HG02623 (cell line): Measurements from ENCODE around the gene SFTPB.
"Not testable (repeated sequence)": the region's sequence is repeated elsewhere in the genome, so short reads cannot be mapped to it uniquely, and the experiment has no call there.

Experiments
- ATAC-seq: cut with Tn5 transposase; IDR thresholded peaks from one replicate; pipeline ENCODE4 v1.9.1; 2021; ENCODE audit warnings: moderate library complexity; ENCODE audit not compliant: unreplicated experiment

SFTPB gene

DNA sequence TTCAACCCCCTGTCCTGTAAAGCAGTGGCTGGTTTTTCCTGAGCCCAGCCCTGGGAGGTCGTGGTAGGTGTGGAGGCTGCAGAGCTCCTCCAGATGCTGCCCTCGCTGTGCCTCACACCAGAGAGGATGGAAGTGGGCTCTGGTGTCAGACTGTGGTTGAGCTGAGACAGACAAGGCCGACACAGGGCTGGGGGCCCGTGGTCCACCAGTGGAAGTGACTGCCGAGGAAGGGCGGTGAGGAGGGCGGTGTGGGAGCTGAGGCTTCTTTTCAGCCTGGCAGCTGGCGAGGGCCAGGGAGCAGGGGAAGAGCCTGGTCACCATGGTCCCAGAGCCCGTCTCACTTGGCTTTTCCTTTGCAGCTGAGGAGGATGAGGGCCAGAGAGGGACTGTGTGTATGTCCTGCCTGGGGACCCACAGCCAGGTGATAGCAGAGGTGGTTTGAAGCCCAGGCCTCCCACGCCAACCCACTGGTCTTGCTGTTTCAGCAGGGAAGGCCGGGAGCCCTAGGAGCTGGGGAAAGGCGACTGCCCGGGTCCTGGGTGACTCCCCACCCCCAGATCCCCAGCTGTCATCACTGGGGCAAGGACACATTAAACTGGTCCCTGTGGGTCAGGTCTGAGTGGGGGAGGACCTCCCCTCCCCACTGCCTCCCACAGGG, 8.5 kb downstream of the SFTPB start:
- ATAC-seq = no peak

DNA sequence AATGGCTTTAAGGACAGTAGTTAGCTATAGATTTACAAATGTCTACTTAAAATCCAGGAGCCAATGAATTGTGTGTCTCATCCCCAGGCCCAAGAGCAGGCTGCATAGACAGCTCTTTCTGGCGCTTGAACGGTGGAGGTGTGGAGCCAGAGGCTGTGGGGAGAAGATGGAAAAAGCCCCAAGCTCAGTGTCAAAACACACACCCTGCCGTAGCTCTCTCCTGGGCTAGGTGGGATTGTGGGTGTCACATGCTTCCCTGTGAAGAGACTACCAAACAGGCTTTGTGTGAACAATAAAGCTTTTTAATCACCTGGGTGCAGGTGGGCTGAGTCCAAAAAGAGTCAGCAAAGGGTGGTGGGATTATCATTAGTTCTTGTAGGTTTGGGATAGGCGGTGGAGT, 10.6 kb downstream of the SFTPB start:
- not testable (repeated sequence) for ATAC-seq

DNA sequence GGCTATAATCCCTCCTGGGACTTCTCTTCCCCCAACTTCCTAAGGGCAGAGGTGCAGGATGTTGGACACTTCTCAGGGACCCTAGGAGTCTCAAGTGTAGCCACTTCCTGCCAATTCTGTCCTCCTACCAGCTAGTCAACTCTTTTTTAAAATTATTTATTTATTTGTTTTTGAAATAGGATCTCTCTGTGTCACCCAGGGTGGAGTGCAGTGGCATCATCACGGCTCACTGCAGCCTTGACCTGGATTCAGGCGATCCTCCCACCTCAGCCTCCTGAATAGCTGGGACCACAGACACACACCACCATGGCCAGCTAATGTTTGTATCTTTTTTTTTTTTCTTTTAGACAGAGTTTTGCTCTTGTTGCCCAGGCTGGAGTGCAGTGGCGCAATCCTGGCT, 11.5 kb downstream of the SFTPB start:
- no peak for ATAC-seq

DNA sequence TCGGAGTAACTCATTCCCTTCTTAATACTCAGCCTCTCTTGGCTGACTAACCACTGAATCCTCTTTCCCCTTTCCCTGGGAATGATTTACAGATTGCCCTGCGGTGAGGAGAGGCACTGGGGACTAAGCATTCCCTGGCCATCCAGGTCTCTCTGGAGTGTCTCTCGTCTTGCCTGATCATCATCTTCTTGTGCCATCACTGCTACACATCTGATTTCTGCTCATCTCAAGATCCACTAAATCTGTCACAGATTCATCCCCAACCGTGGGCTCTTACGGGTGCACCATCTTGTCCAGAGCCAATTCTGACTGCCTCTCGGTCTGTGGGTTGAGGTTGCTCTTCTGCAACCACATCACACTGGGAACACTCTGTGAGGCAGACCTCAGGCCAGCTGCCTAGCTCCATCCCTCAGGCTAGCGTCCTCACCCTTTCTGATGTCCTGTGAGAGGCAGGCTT, 12.0 kb downstream of the SFTPB start:
- no peak for ATAC-seq

DNA sequence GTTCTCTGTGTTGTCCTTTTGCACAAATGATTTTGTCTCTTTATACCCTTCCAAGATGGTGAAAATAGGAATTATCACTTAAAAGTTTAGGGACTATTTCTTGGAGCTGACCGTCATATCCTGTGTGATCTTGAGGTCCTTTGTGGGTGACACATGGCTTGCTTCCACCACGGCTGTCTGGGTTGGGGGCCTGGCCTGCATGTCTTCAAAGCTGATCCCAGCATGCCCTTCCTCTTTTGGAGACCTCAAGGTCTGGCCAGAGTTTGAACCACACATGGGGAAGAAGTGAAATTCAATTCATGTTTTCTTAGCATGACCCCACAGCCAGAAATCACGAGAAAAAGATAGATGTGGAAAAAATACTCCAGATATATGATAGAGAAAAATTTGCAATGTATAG, 14.0 kb downstream of the SFTPB start:
- ATAC-seq = no peak

DNA sequence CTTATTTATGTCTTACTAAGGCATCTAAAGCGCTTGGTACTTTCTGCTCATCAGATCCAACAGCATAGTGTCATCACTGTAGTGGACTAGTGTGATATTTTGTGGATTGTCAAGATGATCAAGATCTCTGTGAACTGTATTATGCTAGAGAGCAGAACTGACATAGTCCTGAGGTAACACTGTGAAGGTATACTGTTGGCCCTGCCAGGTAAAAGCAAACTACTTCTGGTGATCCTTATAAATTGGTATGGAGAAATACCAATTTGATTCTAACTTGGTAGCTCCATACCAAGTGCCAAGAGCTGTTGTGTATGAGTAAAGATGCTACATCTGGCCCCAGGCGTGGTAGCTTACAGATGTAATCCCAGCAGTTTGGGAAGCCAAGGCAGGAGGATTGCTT, 15.9 kb downstream of the SFTPB start:
- no peak for ATAC-seq

DNA sequence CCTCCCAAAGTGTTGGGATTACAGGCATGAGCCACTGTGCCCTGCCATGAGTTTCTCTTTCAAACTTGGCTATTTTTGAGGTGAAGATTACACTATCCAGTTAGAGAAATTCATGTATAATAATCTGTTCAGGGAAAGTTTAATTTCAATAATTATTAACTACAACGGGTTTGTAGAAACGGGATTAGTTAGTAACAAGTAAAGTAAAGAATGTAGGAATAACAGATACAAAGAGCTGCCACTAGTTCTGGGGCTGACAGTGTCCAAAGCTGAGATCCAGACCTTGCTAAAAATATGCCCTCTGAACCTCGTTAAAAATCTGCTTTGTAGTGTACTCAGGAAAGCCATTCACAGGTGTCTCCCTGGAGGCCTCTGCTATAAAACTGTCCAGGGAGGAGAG, 16.9 kb downstream of the SFTPB start:
- no peak for ATAC-seq

DNA sequence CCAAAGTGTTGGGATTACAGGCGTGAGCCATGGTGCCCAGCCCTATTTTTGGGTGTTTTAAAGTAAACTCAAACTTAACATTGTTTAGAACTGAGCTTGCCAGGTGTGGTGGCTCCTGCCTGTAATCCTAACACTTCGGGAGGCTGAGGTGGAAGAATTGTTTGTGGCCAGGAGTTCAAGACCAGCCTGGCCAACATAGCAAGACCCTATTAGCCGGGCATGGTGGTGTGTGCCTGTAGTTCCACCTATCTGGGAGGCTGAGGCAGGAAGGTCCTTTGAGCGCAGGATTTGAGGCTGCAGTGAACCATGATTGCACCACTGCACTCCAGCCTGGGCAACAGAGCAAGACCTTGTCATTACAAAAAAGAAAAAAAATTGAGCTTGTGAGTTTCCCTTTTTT, 17.5 kb downstream of the SFTPB start:
- no peak for ATAC-seq

DNA sequence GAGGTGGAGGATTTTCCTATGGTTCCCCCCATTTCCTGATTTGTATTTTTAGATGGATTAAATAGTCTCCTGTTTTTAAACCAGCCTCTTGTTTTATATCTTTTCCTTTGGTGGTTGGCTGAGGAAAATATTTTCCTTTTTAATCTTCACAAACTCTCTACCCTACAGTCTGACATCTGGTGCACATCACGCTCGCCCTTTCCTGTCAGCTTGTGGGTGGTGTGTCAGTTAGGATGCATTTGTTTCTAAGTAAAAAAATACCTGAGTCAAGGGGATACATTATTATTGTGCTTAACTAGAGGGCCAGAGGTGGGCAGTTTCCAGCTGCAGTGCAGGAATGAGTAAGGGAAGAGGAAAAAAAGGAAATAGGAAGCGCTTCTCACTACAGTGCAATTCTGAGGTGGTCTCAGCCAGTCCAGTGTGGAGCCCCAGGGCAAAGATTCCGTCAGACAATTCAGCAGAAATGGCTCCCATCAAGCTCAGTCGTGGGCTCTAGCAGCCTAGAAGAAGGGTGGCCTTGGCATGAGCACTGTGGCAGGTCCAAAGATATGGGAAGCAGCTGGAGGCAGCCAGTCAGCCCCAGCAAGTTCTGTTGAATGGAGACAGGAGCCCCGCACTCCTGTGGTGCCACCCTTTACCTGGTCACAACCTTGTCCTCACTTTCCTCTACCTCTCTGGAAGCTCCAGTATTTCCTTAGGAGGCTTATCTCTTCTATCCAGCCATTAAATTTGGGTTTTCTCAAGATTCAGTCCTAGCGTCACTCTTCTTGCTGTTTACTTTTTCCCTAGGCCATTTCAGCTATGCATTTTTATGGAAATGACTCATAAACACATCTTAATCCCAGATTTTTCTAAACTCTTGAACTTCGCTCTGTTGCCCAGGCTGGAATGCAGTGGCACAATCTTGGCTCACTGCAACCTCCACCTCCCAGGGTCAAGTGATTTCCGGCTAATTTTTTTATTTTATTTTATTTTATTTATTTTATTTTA, 18.5 kb downstream of the SFTPB start:
- ATAC-seq = no peak

DNA sequence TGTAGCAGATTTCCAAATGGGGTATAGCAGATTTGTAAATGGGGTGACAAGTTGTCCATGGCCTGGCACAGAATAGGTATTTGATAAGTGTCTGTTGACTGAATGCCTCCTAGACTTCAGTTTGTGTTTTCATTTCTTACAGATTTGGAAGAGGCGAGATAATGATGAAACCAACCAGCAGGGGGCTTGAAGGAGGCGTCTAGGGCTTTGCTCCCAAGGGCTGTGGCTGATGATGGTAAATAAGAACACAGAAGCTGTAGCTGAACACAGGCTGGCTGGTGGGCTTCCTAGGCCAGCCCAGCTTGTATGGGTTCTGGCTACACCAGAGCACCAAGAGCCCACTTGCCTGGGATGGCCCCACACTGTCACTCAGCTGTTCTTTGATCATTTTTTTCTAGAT, 19.4 kb downstream of the SFTPB start:
- ATAC-seq = no peak

DNA sequence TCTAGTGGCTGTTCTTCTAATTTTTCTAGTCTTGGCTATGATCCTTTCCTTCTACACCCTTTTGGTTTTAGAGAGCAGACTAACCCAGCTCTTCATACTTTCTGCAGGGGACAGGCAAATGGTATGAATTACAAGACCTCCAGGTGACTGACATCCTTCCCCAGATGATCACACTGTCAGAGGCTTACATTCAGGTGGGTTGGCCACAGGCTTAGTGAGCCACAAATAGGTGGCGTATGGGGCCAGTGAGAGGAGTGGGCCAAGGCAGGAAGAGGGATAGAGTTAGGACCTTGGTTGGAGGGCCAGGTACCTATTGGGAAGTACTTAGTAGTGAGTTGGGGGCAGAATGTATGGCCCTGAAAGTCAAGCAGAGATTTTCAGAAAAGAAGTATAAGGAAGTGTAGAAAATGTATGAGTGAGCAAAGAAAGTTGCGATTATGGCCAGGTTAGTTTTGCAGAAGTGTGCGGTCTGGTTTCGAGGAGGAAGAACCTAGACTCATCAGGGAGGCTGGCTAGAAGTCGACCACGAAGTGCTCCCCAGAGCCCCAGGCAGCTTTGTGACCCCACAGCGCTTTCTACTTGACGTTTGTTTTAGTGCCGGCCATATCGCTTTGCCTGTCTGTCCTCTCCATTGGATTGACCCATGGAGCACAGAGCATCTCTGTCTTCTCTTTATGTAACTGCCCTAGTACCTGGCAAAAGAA, 20.0 kb downstream of the SFTPB start:
- ATAC-seq = no peak

DNA sequence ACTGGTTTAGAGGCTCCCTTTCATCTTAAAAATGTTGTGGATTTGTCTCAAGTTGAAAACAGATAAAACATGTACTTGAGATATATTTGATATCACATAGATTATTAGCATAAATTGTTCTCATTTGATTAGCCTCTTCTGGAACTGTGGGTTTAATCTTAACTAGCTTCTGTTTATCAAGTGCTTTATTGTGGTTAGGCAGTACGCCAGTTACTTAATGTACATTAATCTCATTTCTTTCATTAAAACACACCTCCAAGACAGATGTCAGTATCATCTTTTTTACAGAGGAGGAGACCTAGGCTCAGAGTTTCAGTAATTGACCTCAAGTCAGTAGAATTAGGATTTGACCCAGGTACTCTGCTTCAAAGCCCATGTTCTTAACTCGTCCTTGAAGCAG, 21.8 kb downstream of the SFTPB start:
- no peak for ATAC-seq

DNA sequence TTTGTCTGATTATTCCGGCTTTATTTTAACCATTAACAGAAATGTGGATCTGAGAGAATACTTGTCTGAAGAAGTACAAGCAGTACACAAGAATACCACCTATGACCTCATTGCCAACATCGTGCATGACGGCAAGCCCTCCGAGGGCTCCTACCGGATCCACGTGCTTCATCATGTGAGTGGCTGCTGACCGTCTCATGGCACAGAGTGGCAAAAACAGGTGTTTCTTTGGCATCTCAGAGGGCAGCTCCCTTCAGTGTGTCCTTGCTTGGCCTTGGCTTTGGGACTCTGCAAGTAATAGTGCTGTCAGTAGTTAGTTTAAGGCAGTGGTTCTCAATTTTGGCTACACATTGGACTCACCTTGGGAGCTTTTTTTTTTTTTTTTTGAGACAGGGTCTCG, 23.1 kb downstream of the SFTPB start:
- ATAC-seq = no peak

DNA sequence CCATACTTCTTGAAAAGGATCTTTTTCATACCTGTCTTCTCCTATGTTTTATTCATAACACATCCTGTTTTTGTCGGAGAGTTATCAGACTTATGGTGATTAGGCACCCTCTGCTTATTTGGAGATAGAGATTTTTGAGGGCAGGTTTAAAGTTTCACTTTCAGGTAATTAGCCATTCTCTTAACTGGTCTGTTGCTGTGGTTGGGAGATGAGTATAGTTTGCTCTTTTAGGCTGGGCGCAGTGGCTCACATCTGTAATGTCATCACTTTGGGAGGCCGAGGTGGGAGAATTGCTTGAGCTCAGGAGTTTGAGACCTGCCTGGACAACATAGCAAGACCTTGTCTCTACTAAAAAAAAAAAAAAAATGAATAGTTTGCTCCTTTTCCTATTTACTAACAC, 25.3 kb downstream of the SFTPB start:
- ATAC-seq = peak; percentile 48

DNA sequence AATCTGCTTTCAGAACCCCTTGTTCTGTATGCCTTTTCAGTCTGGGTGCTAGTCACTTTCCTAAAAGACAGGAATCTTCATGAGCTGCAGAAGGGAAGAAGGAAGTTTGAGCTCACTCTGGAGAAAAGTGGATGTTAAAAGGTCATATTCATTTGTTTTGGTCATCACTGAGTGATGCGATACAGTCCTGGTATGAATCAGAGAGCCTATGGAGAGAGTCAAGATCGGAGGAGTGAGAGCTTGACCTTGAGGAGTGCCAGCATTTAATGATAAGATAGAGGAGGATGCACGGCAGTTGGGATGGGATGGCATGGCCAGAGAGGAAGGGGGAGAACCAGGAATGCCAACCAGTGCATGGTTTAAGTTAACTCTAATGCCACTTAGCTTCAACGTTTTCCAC, 32.4 kb downstream of the SFTPB start:
- ATAC-seq = no peak

DNA sequence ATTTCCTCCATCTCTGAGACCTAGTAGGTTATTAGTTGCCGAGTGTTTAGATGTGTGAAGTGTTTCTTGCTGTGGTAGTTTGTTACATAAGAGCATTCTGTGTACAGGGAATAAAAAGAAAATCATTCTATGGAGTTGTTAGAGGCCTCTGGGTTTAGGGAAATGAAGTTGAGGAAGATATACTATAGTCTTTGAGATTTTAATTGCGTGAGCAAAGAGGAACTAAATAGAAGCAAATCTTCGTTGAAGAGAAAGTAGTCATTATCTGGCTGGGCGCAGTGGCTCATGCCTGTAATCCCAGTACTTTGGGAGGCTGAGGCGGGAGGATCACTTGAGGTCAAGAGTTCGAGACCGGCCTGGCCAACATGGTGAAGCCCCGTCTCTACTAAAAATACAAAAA, 33.0 kb downstream of the SFTPB start:
- ATAC-seq = no peak

DNA sequence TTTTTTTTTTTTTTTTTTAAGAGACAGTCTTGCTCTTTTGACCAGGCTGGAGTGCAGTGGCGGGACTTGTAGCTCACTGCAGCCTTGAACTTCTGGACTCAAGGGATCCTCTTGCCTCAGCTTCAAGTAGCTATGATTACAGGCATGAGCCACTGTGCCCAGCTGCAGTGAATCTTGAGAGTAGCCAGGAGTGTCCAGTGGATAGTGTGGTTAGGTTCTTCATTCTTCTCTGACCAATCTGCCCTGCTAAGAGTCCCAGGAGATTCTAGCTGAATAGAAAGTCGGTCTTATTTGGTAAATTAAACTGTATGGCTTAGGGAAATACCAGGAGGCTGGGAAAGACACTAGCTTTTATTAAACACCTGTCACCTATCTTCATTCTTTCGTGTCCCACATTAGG, 36.7 kb downstream of the SFTPB start:
- no peak for ATAC-seq

DNA sequence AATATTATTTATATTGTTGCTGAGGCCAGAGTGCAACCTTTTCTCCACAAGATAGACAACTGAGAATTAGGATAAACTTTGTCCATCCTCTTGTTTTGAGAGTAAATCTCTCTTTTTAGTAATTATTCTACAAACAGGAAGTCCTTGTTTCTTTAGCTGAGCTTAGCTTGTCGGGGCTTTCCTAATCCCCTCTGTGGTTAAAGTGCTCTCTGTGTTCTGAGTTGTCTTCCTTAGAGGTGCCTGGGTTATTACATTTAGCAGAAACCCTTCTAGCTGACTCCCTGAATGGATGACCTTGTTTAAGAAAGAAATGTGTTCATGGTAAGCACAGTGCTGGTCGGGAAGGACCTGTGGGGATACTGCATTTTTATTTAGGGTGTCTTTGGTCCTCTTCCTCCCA, 39.3 kb downstream of the SFTPB start:
- no peak for ATAC-seq

DNA sequence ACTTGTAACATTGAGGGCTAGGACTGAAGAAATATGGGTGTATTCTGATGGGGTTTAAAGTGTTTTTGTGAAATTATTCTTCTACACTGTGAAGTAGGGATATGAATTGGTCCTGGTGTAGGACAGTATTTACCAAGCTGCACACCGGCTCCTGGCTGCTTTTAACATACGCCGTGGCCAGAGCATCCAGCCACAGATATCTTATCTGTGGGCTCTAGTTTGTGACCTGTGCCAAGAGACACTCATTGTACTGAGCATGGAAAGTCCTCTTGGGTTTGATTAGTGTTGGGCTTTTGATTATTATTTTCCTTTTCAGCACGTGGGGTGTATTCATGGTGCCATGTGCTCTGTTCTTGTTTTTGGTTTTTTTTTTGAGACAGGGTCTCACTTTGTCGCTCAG, 44.0 kb downstream of the SFTPB start:
- no peak for ATAC-seq

DNA sequence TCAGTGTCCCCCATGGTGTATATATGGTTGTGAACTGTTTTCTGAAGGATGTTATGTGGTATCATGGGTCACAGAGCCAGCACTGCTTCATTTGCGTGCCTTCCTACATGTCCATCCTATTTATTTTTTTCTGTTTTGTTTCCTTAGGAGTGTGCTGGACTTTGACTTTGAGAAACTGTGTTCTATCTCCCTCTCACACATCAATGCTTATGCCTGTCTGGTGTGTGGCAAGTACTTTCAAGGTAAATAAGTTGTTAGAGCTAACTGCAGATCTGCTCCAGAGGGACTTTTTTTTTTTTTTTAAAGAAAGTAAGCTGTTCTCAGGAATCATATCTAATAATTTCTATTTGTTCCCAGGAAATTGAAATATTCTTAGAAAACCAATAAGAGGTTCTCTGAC, 46.7 kb downstream of the SFTPB start:
- no peak for ATAC-seq

DNA sequence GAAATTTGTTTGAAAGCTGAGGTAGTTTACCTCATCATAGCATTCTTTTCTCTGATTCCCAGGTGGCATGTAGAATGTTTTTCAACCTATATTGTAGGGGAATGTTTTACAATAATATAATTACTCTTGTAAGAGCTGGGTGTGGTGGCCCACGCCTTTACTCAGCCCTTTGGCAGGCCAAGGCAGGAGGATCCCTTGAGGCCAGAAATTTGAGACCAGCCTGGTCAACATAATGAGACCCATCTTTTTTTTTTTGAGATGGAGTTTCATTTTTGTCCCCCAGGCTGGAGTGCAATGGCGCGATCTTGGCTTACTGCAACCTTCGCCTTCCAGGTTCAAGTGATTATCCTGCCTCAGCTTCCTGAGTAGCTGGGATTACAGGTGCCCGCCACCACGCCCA, 48.4 kb downstream of the SFTPB start:
- ATAC-seq = no peak

DNA sequence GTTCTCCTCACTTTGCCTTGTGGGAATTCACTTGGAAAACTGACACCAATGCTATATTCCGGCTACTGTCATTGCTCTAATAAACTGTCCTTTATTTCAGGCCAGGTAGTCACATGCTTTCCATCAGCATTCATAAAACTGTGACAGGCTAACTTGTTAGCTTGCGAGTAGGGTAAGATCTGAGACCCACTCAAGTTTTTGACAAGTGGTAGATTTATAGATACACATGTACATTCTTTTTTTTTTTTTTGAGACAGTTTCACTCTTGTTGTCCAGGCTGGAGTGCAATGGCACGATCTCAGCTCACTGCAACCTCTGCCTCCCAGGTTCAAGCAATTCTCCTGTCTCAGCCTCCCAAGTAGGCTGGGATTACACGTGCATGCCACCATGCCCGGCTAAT, 50.3 kb downstream of the SFTPB start:
- ATAC-seq = not testable (repeated sequence)
